Measurements from ENCODE around the gene ANKRD12.

Gene ANKRD12

GRCh38 chr18:9101730-9102507 lies 34.7 kb upstream of the ANKRD12 start:
- no peak for DNase-seq (ENCODE audit: low read depth)
- peak overlapping the region; percentile 86 for H3K4me3 ChIP-seq (ENCODE audit: low read depth, low read length)
- no peak for TF ChIP-seq CTCF (IDR thresholded peaks at IDR 0.05; ENCODE audit: low read depth, low read length, missing control alignments)

- DNase-seq (ENCODE audit: low read depth): peak; percentile 80
- TF ChIP-seq CTCF (IDR thresholded peaks at IDR 0.05; ENCODE audit: low read depth, low read length, missing control alignments): no peak
- H3K4me3 ChIP-seq (ENCODE audit: low read depth, low read length): peak within 1 kb of the TSS; percentile 86
Measured at GRCh38 chr18:9102508-9103375, 33.8 kb upstream of the ANKRD12 start, which contains the start of gene NDUFV2. Gene NDUFV2, plus strand, starts transcription at chr18:9102699. Its CDS starts 45 bp downstream, at chr18:9102744.

- peak overlapping the region; percentile 86 for H3K4me3 ChIP-seq (ENCODE audit: low read depth, low read length)
- DNase-seq (ENCODE audit: low read depth): no peak
- no peak for TF ChIP-seq CTCF (IDR thresholded peaks at IDR 0.05; ENCODE audit: low read depth, low read length, missing control alignments)
Measured at GRCh38 chr18:9103376-9103873, 33.2 kb upstream of the ANKRD12 start.

GRCh38 chr18:9104244-9104901 lies 32.2 kb upstream of the ANKRD12 start:
- no peak for TF ChIP-seq CTCF (IDR thresholded peaks at IDR 0.05; ENCODE audit: low read depth, low read length, missing control alignments)
- DNase-seq (ENCODE audit: low read depth): no peak
- H3K4me3 ChIP-seq (ENCODE audit: low read depth, low read length): peak overlapping the region; percentile 86

- no peak for DNase-seq (ENCODE audit: low read depth)
- no peak for TF ChIP-seq CTCF (IDR thresholded peaks at IDR 0.05; ENCODE audit: low read depth, low read length, missing control alignments)
- H3K4me3 ChIP-seq (ENCODE audit: low read depth, low read length): peak overlapping the region; percentile 86
Measured at GRCh38 chr18:9105420-9105819, 31.2 kb upstream of the ANKRD12 start.

GRCh38 chr18:9106094-9106493 lies 30.5 kb upstream of the ANKRD12 start:
- no peak for DNase-seq (ENCODE audit: low read depth)
- H3K4me3 ChIP-seq (ENCODE audit: low read depth, low read length): peak overlapping the region; percentile 86; the same call in 1 of the 2 replicates
- TF ChIP-seq CTCF (IDR thresholded peaks at IDR 0.05; ENCODE audit: low read depth, low read length, missing control alignments): no peak
